CD4-positive, alpha-beta T cell treated with Interleukin-17A for 1 hour (primary cell): ENCODE results near the gene LRRK1.
"Not testable (repeated sequence)": the region's sequence is repeated elsewhere in the genome, so short reads cannot be mapped to it uniquely, and the experiment has no call there.

Experiments used
- DNase-seq: peaks from one replicate; pipeline ENCODE4 v3.0.0-alpha.2; 2020

Gene LRRK1

DNA sequence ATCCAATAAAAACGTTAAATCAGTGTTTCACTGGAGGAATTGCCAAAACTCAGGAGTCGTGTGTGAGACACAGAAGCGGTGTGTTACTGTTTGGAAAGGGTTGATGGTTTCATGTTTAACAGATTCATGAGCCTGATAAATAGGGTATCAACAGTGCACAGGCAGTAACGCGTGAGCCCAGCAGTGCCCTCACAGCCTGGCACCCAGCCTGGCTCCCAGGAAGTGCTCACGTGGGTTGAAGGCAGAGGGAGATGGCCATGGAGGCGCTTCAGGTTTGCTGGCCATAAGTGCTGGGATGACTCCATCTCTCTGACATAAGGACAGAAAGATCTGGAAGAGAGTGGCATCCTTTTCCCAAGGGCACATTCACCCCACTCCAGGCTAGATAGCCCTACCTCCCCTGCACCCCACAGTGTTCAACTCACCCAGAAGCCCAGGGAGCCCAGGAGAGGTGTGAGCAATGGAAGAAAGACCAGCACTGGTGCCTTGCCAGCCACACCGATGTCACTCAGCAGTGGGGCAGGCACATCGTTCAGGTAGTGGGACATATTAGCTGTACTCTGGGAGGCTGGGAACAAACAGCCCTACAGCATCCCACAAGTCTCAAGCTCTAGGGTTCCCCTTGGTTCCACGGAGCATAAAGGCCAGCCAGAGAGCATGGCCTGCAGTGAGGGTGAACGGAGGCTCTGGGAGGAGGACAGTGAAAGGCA is 164.3 kb downstream of the LRRK1 start:
- no peak for DNase-seq

DNA sequence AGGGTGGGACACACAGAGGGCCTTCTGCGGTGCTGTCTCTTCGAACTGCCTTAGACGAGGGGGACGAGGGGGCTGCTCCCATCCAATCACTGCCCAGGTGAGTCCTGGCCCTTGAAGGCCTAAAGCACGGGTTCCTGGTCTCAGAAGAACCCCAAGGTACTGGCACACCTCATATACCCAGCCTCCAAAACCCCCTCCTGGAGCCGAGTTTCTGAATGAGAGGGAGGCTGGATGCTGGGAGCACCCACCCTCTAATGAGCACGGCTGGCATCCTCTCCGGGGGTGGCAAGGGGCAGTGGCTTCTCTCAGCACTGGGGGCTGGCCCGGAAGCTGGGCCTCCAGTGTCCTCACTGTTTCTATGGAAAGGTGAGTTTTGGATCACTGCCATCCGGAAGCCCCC is 165.6 kb downstream of the LRRK1 start:
- DNase-seq = no peak

DNA sequence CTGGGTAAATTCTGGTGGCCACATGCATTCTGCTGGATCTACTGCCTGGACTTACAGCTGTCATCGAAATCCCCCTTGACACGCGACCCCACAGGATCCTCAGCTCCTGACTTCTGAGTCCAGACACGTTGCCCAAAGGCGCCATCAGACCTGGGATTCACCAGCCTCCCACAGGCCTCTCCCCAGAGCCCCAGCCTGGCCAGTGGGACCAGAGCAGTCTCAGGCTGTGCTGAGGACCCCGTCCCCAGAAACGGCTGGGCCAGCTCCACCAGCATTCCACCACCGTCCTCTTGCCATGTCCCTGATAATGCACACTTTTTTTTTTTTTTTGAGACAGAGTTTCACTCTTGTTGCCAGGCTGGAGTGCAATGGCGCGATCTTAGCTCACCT is 166.1 kb downstream of the LRRK1 start:
- no peak for DNase-seq

DNA sequence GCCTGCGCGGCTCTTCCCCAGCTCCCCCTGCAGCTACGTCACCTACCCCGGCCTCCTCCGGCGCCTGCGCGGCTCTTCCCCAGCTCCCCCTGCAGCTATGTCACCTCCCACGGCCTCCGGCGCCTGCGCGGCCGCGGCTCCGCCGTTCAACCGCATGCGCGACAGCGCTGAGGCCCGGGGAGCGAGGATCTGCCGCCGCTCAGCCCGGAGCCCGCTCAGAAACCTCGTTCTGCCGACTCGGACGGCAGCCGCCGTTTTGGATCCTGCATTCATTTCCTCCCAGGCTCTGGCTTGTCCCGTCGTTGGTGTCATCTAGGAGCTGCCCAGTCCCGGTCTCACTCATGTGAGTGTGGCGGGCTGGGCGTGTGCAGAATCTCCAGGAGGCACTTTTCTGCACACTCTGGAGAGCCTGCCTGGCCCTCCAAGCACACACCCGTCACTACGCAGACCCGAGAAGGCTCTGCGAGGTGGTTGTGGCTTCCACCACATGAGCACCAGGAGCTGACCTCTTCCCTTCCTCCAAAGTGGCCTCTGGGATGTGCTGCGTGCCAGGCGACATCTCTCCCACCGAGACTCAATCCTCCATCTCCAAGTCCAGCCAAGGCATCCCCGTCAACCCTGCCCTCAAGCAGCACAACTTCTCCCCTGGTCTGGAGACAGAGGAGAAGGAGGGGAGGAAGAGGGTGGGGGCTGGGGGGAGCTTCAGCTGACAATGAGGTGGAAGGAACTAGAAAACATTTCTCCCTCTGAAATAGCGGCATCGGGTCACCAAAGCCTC is 167.4 kb downstream of the LRRK1 start:
- no peak for DNase-seq

DNA sequence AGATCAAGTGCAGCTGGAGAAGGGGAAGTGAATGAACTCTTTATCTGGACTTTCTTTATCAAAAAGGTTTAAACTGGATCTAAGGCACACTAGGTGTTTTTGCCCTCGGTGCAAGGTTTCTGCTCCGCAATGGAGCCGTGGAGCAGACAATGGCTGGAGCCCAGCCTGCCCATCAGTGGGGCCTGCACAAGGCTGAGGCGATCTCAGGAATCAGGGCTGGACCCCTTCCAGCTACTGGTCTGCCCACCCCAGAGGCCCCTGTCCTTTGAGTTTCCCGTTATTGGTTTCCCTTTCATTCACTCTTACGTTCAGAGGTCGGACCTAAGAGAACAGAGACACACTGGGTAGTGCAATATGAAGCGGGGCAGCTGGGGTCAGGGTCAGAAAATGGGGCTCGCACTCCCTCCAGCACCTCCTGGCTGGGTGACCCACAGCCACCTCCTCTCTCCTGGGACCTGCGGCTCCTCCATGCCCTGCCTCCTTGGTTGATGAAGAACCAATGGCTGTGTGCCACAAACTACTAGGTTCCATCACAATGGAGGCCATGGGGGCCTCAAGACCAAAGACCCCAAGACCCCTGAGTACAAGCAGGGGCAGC is 168.1 kb downstream of the LRRK1 start:
- no peak for DNase-seq

DNA sequence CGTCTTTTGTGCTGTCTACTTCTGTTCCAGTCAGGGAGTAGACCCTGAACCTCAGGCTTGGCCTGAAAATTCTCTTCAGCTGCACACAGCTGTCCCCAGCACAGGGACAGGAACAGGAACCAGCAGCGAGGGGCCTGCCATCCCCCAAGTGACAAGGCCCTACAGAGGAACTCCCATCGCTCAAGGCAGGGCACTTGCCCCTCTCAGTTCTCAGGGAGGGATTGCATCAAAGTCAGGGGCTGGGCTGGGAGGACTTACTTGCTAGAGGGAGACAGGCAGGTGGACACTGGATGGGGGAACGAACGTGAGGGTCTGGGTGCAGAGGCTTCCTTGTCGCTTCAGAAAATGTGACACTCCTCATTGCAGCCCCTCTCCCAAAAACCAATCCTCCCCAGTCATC is 169.1 kb downstream of the LRRK1 start:
- DNase-seq = no peak

DNA sequence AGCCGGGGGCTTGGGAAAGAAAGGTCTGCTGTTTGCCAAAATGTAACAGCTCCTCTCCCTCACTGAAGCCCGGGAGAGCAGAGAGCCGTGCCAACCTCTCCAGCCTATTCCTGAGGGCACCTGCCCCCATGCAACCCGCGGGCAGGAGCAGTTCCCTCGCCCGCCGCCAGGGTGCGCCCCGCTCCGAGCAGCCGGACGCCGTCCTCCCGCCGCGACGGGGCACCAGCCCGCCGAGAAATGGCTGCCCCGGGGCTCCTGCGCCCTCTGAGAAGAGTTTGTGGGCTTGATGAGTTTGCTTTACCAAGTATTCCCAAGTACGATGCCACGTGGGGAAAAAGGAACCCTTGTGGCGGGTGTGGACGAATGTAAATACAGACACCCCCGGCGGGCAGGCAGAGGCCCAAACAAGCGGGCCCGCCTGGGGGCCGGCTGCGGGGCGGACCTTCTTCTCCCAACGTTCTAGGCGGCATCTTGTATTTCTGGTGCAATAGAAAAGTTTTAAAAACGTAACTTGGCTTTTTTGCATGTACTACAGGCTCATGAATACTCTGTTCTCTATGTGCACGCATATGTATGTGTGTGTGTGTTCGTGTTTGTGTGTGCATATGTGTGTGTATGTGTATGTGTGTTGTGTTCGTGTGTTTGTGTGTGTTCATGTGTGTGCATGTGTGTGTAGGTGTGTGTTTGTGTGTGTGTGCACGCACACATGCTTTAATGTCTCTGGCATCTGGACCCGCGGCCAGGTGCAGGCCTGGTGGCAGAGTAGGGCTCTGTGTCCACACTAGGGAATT is 169.8 kb downstream of the LRRK1 start:
- peak; percentile 74 for DNase-seq

DNA sequence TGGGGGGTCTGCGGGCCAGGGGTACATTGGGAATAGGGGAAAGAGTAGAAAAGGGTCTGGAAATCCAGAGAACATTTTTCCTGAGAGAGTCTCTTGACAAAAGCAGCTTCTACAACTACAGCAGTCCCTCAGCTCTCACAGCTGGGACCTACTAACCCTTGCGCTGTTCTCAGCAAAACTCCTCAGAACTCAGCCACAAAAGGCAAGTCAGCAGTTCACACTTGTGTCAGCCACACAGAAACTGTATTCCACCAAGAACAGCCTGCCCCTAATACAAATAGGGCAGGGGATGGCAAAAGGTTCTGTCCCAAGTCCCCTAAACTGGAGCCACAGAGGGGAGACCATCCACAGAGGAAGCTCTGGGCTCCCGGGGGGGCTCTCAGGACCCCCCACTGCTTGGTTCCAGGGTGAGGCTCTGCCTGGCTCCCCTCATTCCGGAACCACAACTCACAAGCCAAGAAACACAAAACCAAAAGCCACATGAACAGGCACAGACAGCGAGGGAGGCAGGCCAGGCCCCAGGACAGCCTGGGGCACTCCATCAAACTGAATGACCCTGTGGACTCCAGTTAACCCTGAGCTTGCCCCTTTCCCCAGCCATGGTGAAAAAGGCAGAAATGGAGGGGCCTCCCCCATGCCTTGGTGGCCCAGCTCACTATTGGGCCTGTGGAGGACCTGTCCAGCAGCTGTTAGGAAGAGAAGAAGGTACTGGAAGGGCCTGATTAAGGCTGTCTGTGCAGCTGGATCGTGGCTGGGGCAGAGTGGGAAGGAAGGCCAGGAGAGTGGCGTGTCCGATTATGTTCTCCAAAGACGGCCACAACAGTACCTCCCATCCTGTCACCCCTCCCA is 170.6 kb downstream of the LRRK1 start:
- no peak for DNase-seq

DNA sequence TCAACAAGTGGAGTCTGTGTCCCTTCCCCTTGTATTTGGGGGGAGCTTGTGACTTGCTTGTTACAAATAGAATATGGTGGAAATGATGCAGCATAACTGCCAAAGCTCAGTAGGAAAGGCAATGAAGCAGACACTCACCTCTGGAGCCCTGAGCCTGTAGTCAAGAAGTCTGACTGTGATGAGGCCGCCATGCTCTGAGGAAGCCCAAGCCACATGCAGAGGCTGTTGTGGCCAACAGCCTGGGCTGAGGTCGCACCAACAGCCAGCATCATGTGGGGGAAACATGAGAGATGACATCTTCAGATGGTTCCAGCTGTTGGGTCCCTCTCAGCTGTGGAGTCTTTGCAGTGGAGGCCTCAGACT is 171.3 kb downstream of the LRRK1 start:
- no peak for DNase-seq

DNA sequence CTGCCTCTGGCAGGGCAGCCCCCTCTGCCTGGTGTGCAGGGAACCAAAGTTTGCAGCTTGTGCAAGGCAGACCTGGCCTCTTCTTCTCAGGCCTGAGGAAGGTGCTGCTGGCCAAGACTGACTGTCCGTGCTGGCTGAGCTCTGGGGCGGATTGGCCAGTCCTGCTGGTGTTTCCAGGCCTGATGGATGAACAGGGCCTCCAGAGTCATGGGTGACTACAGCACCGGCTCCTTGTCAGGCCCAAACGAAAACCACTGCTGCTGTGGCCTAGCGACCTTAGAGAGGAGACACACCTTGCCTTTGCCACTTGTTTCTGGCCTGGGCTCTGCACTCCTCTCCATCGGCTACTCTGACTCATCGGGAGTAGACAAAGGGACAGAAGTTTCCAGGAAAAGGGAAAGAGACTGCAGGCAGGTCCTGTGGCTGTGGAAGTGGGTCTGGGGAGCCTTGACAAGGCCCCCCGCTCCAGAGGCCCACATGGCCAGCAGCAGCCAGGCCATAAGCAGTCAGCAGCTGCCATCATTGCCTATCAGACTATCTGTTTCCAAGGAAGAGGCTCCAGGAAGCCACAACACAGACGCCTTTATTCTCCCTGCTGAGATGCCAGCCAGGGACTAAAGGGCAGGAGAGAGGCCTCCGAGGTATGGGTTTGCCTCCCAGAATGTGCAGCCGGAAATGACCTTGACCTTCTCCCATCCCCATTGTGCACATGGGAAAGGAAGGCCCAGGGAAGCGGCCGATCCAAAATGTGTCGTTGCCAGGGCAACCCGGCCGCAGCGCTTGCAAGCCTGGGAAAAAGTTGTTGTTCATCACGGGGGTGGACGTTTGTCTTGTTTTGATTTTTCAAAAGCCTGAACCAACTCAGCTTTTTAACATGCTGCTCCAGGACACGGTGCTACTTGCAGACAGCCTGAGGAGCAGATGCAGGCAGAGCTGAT is 172.2 kb downstream of the LRRK1 start:
- DNase-seq = no peak

DNA sequence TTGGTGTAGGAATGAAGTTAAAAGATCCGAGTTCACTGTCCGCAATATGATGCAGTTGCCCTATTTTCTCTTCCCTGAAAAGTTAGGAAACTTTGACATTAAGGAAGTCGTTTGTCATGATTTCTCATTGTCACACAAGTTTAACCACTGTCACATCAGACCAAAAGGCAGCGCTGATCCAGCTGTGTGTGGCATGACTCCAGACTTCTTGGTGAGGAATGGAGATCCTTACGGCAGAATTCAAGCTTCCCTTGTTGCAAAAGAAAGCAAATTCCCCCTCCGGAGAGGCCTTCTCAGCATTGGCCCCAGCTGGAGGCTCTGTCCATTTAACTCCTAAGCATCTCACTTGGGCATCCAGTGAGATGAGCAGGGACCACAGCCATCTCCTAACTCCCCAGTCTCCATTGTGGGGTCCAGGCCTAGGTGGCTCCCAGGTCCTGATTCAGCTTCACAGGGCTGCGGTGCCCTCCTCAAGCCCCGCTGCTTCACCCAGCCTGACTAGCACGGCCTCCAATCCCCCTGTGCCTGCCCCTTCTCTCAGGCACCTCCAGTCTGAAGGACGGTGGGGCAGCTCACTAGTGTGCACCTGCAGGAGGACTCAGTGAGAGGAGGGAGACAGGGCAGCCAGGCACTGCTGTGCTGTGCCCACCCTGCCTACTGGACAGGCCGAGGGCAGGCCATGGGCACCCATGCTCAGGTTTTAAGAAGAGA is 173.2 kb downstream of the LRRK1 start:
- no peak for DNase-seq

DNA sequence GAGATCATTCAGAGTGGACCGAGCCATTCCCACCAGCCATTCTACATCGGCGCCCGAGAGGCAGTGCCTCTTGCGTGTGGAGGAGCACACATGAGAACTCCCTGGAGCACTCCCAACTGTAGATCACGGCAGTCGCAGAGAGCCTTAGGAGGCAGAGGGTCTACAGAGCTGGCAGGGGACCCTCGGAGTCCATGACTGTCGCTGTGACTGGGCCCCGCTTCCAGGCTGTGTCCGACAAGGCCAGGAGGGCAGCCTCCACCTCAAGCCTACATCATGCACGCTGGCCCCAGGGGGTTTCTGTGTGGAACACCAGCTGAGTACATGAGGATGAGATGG is 173.7 kb downstream of the LRRK1 start:
- no peak for DNase-seq

DNA sequence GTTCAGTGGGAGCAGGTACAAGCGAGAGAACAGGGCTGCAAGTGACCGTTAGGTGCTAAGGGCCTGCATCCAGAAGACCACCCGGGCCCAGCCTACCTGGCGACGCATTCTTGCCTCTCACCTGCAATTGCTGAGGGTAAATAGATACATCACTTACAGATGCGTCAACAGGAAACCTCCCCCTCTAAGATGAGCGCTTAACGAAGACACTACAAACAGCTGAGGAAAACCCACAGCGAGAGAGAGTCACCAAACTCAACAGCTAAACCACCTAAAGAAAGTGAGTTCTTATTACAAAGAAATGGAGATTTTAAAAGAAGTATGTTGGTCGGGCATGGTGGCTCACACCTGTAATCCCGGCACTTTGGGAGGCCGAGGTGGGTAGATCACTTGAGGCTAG is 174.8 kb downstream of the LRRK1 start:
- no peak for DNase-seq

DNA sequence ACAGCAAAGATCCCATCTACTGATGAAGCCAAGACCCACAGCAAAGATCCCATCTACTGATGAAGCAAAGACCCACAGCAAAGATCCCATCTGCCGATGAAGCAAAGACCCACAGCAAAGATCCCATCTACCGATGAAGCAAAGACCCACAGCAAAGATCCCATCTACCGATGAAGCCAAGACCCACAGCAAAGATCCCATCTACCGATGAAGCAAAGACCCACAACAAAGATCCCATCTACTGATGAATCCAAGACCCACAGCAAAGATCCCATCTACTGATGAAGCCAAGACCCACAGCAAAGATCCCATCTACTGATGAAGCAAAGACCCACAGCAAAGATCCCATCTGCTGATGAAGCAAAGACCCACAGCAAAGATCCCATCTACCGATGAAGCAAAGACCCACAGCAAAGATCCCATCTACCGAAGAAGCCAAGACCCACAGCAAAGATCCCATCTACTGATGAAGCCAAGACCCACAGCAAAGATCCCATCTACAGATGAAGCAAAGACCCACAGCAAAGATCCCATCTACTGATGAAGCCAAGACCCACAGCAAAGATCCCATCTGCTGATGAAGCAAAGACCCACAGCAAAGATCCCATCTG is 176.7 kb downstream of the LRRK1 start:
- DNase-seq = not testable (repeated sequence)

DNA sequence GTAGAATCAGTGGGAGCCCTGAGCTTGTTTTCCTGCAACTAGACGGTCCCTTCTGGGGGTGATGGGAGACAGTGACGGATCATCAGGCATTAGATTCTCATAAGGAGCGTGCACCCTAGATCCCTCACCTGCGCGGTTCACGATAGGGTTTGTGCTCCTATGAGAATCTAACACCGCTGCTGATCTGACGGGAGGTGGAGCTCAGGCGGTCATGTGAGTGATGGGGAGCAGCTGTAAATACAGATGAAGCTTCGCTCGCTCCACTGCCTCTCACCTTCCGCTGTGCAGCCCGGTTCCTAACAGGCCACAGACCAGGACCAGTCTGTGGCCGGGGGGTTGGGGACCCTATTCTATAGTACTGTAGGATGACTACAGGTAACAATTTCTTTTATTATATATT is 178.0 kb downstream of the LRRK1 start:
- no peak for DNase-seq

DNA sequence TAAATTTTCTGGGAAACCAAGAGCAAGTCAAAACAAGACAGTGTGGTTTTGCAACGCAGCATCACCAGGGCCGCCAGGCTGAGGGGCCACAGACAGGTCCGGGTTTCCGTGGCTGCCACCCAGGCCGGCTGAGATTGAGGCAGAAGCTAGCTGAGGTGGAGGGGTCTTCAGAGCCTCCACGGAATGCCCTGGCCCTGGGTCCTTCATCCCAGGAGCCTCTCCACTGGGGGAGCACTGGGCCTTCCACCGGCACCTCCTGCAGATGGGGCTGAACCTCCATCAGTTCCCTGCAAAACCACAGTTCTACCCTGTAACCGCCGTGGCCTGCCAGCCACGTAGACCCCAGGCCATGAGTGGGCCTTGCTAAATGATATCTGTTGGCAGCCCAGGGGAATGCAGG is 180.0 kb downstream of the LRRK1 start:
- DNase-seq = no peak

DNA sequence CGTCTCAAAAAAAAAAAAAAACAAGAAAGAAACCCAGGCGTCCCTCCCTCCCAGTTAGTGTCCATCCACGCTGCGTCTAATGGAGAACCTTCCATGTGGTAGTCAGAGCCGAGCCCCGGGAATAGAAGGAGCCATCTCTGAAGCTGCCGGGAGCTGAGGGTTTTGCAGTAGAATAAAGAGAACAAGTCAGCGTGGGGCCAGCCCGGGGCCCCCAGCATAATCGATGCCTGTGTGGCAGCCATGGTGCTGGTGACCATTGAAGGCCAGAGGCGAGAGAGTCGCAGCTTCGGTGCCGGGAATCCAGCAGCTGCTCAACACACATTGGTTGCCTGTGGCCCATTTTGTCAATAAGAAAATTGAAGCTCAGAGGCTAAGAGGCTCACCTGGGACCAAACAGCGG is 181.0 kb downstream of the LRRK1 start:
- DNase-seq = no peak

DNA sequence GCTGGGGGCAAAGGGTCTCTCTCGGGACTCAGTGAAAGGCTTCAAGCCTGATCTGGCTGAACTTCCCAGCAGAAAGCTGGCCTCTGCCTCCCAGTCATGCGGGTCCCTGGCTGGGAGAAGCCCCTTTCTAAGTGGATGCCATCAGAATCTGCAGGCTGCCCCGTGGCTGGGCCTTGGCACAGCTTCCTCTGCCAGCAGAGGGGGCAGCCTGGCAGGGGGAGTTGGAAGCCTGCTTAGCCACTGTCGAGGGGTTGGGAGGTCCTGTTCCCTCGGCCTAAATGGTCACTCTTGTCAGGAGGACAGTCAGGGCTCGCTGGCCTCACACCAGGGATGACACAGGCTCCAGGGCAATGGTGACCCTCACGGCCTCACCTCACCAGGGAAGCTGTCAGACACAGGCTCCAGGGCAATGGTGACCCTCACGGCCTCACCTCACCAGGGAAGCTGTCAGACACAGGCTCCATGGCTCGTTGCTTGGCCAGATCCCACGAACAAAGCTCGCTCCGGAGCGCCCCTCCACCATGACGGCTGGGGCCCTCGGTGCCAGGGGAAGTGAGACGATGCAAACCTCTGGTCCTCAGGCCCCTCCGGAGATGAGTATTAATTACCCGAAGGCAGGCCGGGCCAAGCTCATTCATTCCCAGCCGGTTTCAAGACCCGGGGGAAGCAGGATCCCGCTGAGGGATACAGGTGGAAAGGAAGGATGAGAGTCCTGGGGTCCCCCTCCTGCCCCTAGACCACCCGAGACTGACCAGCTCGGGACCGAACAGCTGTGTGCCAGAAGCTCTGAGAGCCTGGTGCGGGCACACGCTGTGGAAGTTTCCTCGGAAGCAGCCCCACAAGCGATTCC is 181.7 kb downstream of the LRRK1 start:
- DNase-seq = no peak

DNA sequence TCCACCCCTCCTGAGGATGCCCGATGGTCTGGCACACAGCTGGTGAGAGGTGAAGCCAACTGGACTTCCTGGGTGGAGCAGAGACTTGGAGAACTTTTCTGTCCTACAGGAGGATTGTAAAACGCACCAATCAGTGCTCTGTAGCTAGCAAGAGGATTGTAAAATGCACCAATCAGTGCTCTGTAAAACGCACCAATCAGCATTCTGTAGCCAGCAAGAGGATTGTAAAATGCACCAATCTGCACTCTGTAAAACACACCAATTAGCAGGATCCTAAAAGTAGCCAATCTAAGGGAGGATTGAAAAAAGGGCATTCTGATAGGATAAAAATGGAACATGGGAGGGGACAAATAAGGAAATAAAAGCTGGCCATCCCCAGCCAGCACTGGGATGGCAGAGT is 182.5 kb downstream of the LRRK1 start:
- DNase-seq = no peak
